ENCODE measurements around the gene IP6K1.

DNA sequence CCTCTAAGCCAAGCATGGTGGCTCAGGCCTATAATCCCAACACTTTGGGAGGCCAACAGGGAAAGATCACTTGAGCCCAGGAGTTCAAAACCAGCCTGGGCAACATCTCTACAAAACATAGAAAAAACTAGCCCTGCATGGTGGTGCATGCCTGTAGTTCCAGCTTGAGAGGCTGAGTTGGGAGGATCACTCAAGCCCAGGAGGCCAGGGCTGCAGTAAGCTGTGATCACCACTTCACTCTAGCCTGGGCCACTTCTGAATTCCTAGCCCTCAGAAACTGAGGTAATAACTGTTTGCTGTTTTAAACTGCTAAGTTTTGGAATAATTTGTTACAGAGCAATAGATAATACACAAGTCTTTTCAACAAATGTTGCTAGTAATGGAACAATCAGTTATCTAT, 16.4 kb downstream of the IP6K1 start:
- TF ChIP-seq, protein P1, sequence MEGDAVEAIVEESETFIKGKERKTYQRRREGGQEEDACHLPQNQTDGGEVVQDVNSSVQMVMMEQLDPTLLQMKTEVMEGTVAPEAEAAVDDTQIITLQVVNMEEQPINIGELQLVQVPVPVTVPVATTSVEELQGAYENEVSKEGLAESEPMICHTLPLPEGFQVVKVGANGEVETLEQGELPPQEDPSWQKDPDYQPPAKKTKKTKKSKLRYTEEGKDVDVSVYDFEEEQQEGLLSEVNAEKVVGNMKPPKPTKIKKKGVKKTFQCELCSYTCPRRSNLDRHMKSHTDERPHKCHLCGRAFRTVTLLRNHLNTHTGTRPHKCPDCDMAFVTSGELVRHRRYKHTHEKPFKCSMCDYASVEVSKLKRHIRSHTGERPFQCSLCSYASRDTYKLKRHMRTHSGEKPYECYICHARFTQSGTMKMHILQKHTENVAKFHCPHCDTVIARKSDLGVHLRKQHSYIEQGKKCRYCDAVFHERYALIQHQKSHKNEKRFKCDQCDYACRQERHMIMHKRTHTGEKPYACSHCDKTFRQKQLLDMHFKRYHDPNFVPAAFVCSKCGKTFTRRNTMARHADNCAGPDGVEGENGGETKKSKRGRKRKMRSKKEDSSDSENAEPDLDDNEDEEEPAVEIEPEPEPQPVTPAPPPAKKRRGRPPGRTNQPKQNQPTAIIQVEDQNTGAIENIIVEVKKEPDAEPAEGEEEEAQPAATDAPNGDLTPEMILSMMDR (IDR thresholded peaks at IDR 0.05; ENCODE audit: borderline replicate concordance, extremely low read depth, low read length, poor library complexity, severe bottlenecking), result no peak
- no peak for TF ChIP-seq EZH2 (IDR thresholded peaks at IDR 0.05; ENCODE audit: borderline replicate concordance, low read depth, low read length, severe bottlenecking)
